Stimulated activated CD4-positive, alpha-beta T cell treated with anti-CD3 and anti-CD28 coated beads, Interleukin-2, amount 100 ng/mL, for 48 hours (primary cell): Measurements from ENCODE around the gene HELZ2.
"Not testable (repeated sequence)": the region's sequence is repeated elsewhere in the genome, so short reads cannot be mapped to it uniquely, and the experiment has no call there.

Experiments
- DNase-seq, 2 donors: peaks; one replicate each; pipeline ENCODE4 v3.0.0-alpha.2; 2020

HELZ2 gene

DNA sequence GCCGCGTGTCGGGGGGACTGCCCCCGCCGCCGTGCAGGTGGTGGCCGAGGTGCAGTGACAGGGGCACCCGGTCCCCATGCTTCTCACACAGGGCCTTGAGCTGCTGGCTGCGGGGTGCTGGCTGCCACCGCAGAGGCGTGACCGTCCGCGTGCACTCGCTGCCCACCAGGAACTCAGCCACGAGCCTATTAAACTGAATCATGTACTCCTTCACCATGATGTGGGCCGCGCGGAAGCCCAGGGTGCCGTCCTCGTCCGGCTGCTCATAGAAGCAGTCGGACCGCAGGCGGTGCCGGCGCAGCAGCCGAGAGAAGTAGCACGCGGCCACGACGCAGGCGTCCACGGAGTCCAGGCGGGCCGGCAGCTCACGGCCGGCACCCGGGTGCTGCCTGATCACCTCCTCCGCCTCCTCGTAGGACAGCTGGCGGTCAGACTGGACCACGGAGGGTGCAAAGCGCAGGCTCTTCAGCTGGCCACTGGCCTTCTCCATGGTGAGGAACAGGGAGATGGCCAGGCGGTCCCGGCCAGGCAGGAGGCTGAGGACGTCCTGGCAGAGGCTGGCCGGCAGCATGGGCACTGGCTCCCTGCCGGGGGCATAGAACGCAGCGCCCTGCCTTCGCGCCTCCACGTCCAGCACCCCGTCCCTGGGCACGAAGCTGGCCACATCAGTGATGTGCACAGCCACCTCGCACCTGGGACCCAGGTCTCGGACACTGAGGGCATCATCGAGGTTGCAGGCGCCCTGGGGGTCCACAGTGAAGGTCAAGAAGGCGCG lies 9.8 kb downstream of the HELZ2 start:
- DNase-seq = no peak

DNA sequence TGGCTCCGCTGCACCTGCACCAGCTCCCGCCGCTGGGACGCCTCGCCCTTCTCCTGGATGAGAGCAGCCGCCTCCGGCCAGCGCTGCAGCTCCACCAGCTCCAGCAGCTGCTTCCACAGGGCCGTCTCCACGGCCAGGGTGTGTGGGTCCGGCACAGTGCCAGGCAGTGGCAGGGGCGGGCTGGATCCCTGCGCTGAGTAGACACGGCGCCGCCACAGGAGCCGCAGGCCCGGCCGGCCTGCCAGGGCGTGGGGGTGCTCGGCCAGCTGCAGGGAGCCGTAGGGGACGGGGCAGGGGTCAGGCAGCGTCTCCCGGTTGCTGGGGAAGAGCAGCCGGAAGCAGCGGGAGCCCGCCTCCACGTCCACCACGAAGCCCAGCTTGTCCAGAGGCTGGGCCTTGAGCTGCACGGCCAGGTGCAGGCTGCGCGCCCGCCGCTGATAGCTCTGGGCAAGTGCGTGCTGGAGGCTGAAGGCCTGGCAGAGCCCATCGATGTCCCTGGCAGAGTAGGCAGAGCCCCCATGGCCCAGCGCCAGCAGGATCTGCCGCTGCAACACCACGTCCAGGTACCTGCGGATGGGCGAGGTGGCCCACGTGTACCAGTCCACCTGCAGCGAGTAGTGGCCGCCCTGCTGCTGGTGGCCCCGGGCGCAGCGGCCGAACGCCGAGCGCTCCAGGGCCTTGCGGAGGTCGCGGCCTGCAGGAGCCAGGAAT lies 10.7 kb downstream of the HELZ2 start:
- no peak for DNase-seq

DNA sequence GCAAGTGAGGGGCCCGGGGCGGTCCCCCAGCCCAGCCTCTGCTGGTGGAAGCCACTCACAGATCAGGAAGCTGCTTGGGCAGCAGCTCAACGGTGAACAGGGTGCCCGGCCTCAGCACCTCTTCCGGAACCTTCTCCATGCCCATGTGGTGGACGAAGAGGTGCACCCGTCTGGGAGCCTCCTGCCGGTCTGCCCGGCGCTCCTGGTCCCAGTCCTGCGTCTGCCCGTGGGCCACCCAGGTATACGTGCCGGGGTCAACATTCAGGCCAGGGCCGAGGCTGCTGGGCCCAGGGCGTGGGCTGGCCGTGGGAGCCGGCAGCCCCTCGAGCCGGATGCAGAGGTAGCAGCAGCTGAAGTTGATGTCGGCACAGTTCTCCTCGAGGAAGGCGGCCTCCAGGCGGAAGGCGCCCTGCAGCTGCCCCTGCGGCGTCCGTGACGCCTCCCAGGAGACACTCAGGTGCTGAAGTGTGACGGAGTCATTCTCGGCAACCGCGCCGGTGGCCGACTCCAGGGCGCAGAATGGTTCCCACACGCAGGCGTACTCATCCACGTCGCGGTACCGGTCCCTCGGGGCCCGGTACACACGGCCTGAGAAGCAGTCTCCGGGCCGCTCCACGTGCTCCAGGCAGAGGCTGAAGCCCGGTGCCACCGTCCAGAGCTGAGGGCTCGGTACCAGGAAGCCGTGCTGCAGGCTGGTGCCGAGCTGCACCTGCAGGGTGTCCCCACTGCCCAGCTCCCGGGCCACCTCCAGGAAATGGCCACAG lies 11.4 kb downstream of the HELZ2 start:
- DNase-seq = no peak

DNA sequence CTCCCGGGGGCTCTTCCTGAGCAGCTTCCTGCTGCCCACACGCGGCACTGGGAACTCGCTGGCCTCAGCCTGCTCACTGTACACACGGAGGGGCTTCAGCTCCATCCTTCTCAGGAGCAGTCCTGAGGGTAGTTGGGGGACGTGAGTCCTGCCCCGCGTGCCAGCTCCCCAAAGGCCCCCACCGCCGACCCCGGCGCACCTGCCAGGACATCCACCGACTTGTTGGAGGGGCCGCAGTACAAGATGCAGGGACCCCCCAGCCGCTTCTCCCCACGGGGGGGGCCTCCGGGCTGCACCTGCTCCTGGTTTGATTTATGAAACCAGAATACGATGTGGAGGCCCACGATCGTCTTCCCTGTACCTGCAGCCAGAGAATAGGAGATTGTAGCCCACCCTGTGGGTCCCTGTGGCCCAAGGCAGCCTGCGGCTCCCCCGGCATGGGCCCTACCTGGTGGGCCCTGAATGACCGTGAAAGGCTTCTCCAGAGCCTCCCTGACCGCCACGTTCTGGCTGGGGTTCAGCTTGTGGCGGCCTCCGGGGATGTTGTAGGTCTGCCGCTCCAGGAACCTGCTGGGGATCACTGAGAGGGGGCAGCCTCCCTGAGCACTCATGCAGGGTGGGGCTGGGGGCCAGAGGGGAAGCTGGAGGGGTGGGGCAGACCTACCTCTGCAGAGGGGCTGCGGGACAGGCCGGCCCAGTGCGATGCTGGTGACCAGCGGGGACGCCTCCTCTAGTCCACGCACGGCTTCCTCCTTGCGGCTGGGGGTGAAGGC lies 12.2 kb downstream of the HELZ2 start:
- no peak for DNase-seq

DNA sequence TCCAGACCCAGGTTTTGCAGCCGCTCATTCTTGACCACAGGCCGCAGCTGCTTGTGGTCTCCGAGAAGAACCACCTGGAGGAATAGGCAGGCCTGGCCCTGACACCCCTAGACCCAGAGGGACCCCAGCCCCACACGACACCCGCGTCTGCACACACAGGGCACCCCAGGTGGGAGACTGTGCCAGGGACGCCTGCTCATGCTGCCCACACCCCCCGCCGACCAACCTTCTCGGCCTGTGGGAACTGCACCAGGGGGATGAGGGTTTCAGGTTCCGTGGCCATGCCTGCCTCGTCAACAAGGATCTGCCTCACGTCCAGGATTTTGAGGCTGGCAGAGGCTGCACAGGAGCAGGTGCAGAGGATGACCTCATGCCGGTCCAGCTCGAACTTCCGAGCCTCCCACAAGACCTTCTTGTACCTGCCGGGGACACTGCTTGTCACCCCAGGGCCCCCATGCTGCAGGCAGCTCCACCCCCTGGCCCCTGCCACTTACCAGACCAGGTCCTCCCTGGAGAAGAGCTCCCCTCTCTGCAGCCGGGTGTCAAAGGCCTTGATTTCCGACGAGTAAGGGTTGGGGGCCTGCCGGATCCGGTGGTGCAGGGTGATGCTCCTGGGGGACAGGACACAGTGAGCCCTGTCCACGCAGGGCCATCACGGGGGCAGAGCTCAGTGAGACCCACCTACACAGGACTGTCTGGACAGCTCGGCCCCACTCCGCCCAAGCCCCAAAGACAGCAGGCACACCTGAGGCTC lies 13.0 kb downstream of the HELZ2 start:
- DNase-seq = no peak

DNA sequence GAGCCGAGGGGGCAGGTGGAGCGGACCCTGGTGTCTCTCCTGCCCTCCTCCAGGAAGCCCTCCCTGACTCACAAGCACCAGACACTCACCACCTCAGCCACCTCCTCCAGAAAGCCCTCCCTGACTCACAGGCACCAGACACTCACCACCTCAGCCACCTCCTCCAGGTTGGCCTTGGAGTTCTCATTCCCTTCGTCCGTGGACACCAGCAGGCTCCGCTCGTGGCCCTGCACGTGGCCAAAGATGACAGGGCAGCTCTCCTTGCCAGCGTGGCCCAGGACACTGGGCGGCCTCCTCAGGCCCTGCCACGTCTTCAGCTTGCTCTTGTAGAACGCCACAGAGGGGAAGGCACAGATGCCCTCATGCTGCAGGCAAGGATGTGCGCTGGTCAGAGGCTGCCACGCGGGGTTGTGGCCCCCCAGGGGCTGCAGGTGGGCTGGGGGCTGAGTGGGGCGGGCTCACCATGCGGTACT lies 13.7 kb downstream of the HELZ2 start:
- no peak for DNase-seq

DNA sequence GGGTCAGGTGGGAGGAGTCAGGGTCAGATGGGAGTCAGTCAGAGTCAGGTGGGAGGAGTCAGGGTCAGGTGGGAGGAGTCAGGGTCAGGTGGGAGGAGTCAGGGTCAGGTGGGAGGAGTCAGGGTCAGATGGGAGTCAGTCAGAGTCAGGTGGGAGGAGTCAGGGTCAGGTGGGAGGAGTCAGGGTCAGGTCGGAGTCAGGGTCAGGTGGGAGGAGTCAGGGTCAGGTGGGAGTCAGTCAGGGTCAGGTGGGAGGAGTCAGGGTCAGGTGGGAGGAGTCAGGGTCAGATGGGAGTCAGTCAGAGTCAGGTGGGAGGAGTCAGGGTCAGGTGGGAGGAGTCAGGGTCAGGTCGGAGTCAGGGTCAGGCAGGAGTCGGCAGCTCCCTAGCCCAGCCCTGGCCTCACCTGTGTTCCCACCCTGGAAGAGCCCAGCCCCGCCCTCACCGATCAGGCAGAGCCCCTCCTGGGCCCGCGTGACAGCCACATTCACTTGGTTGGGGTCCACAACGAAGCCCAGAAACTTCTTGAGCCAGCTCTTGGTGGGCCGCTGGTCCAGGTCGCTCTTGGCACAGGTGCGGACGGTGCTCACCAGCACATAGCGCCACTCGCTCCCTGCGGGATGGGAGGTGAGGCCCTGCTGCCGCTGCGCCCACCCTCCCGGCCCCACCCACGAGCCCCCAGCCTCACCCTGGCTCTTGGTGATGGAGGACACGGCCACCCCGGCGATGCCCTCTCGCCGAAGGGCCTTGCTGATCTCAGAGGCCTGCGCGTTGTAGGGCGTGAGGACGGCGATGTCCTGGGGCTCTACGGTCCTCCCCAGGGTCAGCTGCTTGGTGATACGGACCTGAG lies 14.3 kb downstream of the HELZ2 start:
- not testable (repeated sequence) for DNase-seq

DNA sequence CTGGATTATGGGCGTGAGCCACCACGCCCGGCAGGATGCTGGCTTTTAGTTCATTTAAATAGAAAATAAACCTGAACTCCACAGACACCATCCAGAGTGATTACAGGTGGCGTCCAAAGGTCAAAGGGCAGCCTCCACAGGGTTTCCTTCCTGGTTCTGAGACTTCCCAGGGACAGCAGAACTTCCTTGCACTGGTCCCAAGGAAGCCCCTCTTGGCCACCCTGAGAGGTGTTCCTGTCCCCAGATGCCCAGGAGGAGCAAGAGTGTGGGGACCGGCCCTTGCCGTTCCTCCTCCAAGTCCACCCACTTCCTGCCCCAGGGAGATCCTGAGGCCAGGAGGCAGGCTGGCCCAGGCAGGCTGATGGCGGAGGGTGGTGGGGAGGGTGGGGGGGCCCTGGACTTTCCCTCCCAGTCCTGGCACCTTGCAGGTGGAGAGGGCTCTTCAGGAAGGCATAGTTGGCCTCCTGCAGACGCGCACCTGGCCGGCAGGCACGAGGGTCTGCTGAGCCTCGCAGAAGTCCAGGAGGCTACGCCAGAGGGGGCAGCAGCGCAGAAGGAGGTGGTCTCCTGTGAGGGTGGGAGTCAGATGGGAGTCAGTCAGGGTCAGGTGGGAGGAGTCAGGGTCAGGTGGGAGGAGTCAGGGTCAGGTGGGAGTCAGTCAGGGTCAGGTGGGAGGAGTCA lies 15.1 kb downstream of the HELZ2 start:
- DNase-seq = no peak

DNA sequence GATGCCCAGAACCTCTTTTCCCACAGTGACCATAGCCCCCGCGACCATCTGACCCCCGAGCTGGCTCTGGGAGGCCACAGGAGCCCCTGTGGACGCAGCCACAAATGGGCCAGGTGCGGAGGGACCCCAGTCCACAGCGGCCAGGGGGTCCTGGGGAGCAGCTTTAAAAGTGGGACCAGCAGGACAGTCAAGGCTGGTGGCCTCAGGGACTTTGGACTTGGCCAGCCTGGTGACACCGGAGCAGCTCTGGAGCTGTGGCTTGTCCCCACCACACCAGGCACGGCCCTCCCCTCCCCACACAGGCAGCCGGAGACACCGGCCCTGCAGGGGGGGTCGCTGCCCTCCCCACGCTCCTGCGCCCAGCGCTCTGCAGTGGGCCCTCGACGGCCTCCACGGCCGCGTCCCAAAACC lies 16.6 kb downstream of the HELZ2 start:
- no peak for DNase-seq

DNA sequence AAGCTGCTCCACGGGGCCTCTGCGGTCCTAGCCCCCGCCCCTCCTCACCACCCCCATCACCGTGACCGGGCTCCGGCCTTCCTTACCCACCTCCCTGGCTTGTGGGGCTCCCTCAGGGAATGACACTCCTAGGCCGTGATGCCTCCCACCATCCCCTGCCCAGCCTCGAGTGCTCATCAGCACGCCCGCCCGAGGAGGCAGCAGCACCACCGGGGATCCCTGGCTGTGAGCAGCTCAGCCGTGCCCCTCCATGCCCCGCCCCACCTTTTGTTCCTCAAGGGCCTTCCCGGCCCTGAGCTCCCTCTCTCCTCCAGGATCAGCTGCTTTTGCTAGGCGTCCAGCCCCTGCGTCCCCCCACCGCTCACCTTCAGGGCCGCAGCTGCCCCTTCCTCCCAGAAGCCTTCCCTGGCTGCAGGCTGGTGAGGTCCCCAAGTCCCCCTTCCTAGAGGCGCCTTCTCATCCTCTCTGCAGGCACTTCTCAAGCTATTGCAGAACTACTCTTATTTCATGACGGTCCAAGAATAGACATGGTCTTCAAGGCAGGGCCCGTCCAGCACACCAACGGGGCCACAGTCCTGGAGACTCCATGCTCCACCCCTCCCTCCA lies 17.1 kb downstream of the HELZ2 start:
- DNase-seq = no peak

DNA sequence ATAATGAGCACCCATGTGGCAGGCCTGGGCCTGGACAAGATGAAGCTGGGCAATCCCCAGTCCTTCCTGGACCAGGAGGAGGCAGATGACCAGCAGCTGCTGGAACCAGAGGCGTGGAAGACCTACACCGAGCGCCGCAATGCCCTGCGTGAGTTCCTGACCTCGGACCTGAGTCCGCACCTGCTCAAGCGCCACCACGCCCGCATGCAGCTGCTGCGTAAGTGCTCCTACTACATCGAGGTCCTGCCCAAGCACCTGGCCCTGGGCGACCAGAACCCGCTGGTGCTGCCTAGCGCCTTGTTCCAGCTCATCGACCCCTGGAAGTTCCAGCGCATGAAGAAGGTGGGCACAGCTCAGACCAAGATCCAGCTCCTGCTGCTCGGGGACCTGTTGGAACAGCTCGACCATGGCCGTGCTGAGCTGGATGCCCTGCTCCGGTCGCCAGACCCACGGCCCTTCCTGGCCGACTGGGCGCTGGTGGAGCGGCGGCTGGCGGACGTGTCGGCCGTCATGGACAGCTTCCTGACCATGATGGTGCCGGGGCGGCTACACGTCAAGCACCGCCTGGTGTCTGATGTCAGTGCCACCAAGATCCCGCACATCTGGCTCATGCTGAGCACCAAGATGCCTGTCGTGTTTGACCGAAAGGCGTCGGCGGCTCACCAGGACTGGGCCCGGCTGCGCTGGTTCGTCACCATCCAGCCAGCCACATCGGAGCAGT lies 18.2 kb downstream of the HELZ2 start:
- no peak for DNase-seq

DNA sequence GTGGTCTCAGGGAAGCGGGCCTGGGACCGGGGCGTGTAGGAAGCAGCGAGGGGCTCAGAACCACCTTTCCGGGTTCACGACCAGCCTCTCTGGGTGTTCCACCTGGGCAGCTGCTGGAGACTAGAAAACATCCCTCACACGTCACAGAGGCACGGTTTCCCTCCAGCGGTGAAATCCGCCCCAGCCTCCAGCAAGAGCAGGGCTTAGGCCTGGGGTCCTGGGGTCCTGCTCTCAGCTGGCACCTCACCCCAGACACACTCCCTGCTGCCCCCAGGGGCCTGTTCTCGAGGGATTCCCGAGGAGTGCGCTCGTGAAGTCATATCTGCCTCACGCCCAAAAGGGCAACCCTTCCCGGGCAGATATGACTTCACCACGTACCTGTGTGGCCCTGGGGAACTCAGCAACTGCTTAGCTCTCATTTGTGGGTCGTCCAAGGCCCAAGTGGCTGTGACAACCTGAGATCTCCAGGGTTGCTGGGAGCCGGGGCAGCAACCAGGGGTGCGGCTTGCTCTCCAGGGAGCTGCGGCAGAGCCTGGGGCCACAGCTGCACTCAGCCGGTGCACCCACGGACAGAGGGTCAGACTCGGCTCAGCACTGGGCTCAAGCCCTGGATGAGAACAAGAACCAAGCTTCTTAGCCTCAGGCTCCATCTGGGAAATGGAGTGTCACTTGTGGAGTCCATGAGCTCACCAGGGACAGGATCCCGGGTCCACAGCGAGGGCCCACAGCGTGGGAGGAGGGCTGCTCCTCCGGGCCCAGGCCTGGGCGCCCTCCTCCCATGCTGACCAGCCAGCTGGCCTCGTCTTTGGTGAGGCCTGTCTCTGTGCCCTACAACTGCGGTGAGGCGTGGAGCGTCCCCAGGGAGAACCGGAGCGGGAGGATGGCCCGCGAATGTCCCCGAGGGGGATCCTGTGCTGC lies 19.4 kb downstream of the HELZ2 start:
- no peak for DNase-seq

DNA sequence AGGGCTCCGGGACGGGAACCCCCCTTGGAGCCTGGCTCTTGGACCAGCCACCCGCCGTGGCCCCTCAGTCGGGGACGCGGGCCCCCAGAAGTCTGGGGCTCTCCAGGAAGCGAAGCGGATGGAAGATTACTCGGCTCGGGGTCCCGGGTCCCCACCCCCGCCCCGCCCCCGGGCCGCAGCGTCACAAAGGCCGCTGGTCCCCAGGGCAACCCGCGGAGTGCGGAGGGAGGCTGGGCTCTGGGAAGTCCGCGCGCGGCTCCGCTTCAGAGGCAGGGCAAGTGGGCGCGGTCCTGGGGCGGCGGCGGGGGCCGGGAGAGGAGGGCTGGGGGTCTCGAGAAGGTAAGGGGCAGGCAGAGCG lies 20.1 kb downstream of the HELZ2 start, which contains the start of gene FNDC11:
Gene FNDC11 (plus strand): TSS at position 227 of the 358 bp plus-strand sequence. CDS start 1,505 bp downstream, outside the sequence.
- DNase-seq = peak in 1 of 2 donors; percentile 24

DNA sequence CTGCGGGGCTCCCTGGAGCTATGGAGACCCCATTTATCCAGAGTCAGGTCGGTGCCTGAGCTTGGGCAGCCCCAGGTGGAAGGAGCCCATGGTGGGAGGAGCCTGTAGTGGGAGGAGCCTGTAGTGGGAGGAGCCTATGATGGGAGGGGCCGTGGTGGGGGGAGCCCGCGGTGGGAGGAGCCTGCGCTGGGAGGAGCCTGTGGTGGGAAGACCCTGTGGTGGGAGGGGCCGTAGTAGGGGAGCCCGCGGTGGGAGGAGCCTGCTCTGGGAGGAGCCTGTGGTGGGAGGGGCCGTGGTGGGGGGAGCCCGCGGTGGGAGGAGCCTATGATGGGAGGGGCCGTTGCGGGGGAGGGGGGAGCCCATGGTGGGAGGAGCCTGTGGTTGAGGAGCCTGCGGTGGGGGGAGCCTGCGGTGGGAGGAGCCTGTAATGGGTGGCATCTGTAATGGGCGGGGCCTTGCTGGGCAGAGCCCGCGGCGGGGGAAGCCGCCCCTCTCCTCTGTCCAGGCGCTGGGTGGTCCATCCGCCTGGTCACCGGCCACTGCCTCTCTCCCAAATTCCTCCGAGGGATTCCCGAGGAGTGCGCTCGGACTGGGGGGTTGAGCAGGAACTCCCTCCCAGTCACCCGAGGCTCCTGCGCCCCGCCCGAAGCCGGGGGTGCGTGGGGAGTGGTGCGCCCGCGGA lies 20.6 kb downstream of the HELZ2 start:
- peak; percentile 81 to 89 for DNase-seq

DNA sequence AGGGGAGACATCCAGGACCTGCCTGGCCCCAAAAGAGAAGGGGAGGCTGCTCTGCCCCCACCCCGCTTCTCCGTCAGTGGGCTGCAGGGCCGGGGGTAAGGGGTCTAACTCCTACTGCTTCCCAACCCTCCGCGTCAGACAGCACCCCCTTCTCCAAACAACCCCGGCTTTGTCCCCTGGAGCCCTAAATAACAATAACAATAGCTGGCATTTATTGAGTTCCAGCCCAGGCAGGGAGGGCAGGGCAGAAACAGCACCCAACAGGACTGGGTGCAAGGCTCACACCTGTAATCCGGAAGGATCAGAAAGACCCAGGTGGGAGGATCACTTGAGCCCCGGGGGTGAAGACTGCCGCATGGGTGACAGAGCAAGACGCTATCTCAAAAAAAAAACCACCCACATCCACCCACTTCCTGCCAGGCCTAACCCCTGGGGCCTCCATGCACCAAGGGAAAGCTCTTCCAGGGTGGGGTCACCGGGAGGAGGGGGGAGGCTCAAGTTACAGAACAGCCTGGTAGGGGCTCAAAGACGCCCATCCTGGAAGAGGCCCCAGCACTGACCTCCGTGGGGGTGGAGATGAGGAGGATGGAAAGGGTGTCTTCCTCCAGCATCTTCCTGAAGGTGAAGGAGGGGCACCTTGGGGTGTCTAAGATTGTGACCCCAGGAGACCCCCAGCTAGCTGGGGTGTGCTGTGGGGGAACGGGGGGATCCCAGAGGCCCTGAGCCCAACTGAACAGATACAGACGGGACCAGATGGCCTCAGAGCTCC lies 21.4 kb downstream of the HELZ2 start:
- peak in 1 of 2 donors; percentile 20 for DNase-seq

DNA sequence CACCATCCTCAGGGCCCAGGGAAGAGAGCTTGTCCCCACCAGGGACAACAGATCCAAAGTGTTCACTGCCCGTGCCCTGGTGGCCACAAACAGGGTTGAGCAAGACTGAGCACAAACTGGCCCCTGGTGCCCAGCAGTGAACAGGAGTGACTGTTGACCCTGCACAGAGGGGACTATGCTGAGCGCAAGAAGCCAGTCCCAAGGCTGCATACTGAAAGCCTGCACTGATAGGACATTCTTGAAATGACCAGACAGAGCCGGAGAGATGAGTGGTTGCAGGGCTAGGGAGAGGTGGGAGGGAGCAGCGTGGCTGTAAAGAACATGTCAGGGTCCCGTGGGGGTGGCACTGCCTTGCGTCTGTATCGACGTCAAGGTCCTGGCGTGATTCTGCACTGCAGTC lies 23.0 kb downstream of the HELZ2 start:
- DNase-seq = no peak
